Left renal cortex interstitium (tissue), 4 donors: Measurements from ENCODE around the gene BCAS4. TPM values are rescaled to one million over a fixed set of nuclear protein-coding genes. Genes with fewer than 3 reads are reported as not detected.
"Not testable (repeated sequence)": the region's sequence is repeated elsewhere in the genome, so short reads cannot be mapped to it uniquely, and the experiment has no call there.

Source experiments
- DNase-seq, 4 donors: peaks; one replicate each; pipeline ENCODE4 v3.0.0-alpha.2; 2013; ENCODE audit warnings: low read depth in 4 of 4, low spot score in 2 of 4, missing footprints in 1 of 4
- polyA plus RNA-seq, 4 donors: library from polyadenylated mRNA; unstranded; fragments of 120-200 nt; gene quantifications; one replicate each; pipeline ENCODE4 v1.2.1, GENCODE V29; 2013; ENCODE audit not compliant: insufficient read length in 4 of 4

Gene BCAS4
- polyA plus RNA-seq, 4 donors: 5.1 to 5.8 (median 5.4) TPM

DNA sequence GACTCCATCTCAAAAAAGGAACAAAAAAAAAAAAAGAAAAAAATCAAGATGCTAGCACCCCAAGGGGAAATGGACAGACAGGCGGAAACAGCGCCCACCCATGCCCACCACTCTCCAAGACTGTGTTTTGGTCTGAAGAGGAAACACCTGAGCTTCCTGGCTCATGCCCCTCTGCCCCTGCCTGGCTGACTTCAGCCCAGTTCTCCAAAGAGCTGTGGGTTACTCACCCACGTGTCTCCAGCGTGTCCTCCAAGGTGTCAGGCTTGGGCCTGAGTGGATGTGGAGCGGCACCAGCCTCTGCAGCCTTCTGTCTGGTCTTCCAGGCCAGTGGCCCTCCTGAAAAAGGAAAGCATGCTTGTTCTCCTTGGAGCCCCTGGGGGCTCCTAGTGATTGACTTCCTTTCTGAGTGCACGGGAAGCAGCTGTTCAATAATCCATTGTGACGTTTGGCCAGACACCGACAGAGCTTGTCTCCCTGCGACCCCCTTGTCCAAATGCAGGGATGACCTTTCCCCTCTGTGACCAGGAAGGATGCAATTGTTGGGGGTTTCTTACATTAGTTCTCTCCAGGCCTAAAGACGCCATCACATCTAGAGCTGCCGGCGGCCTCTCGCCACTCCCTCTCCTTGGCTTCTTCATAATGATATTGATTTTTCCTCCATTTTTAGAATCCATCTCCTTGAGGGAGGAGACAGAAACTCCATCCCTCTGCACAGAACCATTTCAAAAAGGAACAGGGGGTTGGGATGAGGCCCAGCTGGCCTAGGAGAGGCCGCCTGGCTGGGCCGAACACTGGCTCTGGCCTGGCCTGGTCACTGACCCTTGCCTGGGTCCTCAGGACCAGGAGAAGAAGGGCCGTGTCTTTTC lies 77.9 kb downstream of the BCAS4 start:
- DNase-seq: no peak

DNA sequence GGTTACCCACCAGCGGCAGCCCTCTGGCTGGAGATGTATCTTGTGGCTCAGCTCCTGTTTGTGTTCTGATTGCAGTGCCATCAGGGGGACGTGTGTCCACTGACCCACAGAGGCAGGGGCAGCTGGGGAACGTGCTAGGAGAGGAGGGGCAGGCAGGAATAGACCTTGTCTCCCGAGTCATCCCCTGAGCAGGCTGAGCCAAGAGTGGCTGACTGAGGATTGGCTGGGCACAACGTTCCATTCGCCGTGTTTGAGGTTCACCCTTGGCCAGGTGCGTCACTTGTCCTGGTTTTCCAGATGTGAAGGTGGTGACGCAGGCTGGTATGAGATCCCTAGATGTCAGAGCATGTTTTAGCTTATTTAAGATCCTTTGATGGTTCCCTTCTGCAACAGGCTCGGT lies 78.7 kb downstream of the BCAS4 start:
- DNase-seq: no peak

DNA sequence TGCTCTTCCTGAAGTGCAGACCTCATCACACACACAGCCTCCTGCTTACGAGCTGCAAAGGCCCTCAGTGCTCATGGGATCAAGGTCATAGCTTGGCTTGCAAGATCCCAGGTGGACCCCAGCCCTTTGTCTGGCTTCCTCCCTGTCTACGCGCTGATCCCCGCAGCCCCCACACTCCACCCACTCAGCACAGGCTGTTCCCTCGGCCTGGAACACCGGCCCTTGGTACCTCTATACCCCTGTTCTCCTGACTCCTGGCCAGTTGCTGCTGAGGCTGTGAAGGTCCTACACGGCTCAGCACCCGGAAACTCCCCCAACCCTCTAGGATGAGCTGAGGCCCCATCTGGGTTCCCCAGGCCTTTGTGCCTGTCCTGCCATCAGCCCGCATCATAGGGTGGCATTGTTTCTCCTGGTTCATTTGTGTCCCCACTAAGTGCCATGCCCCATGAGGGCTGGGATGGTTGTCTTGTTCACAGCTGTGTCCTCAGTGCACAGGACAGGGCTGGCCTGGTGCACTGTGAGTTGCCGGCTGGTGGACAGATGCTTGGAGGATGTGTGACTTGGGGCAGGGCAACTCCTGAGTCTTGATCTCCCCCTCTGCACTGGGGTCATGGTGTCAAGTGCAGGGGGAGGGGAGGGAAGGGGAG lies 79.4 kb downstream of the BCAS4 start:
- no peak for DNase-seq

DNA sequence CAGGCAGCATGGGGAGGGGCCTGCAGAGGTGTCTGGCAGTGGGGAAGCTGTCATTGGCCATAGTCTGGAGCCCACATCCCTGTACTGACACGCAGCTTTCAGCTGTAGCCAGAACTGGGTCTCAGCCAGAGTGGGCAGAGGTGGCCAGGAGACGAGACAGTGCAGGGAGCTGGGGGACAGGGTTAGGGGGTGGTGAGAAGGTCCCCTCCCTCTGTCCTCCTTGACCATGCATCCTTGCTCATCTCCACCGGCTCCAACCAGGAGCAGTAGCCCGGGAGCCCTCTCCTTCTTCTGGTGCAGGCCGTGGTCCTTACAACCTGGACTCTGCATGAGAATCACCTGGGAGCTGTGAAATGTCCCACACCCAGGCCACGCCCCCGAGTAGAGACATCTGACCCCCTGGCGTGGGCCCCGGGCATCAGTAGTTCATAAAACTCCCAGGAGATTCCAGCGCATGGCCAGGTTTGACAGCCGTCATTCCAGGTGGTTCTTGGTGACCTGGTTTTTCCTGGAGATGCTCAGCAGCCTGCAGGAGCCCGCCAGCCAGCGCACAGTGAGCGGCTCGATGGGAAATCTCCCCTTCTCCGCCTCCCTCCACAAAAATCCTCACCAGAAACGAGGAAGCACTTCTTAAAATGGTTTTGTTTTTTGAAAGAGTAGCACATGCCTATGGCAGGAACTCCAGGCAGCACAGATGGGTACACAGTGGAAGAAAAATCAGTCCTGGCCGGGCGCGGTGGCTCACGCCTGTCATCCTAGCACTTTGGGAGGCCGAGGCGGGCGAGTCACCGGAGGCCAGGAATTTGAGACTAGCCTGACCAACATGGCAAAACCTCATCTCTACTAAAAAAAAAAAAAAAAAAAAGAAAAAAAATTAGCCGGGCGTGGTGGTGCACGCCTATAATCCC lies 80.2 kb downstream of the BCAS4 start:
- no peak for DNase-seq

DNA sequence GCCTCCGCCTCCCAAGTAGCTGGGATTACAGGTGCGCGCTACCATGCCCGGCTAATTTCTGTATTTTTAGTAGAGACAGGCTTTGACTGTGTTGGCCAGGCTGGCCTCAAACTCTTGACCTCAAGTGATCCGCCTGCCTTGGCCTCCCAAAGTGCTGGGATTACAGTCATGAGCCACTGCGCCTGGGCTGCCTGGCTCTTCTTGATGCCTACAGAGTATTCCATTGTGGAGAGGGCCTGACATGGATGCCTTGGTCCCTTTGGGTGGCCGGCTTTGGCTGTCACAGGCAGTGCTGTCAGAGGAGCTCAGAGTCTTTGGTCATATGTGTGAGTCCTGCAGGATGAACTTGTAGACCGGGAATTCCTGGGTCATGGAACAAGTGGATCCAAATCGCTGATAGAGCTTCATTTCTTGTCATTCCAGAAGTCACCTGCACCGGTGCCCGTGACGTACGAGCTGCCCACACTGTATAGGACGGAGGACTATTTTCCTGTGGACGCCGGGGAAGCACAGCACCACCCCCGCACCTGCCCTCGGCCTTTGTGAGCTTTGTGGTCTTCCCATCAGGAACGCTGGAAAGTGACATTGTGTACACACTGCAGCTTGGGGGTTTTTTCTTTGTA lies 81.3 kb downstream of the BCAS4 start:
- no peak for DNase-seq

DNA sequence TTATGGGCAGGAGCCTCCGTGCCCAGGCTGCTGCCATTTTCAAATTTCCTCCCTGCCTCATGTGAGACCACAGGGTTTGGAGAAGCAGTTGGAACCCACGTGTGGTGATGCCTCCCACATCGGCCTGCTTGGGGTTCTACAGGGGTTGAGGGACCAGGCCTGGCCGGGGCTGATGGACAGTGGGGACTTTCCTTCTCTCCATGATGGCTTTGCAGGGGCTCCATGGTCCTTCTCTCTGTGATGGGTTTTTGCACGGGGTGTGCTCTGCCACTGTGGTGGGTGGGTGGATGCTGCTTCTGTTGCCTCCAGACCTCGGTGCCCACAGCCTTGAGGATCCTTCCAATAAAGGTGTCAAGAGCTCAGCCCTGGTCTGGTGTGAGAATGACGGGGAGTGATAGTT lies 82.0 kb downstream of the BCAS4 start:
- DNase-seq: no peak

DNA sequence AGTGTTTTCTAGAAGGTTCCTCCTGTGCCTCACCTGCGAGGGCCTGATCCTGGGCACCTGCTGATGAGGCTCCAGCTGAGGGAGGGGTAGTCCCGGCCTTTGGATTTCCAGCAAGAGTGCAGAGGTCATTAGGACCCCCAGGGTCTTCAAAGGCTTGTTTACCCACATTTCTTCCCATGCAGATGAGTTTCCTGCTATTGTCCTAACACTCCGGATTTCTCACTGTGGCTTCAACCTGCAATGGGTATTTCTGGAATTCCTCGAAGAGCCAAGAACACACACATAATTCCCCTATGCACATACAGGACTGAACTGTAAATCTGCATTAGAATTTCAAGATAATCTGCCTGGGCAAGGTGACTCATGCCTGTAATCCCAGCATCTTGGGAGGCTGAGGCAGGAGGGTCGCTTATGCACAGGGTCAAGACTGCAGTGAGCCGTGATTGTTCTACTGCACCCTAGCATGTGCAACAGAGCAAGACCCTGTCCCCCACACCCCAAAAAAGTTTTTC lies 82.4 kb downstream of the BCAS4 start:
- DNase-seq: no peak

DNA sequence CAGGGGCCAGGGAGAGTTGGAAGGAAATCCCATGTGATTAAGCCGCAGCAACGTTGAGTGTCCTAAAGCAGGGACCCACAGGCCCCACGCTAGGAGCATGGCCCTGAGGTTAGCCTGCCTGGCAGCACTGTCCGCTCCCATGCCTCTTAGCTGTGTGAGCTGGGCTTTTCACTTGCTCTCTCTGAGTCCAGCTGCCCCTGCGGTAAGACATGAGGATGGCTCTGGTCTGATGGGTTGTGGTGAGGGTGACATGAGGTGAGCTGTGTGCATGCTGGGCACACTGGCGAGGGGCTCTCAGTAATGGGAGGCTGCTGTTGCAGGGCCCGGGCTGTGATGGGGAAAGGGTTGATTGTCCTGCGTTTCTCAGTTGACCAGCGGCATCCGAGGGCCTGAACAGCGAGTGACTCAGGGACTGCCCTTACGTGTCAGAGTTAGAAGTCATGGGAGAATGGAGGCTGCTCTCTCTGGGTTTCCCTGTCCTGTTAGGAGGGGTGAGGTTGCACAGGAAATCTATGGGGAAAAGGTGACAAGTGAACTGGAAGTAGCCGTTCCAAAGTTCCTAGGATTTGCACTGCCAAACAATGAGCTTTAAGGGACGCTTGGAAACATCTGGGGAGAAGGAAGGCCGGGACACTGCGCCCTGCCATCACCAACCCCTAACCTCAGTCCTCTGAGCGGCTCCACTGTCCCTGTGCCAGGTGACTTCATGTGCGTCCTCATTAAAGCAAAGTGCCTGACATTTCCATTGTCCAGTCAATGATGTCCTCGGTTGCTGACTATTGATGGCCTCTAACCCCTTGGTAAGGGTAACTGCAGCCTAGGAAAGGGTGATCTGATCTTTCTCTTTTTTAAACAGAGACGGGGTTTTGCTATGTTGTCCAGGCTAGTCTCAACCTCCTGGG lies 85.0 kb downstream of the BCAS4 start:
- DNase-seq: no peak

DNA sequence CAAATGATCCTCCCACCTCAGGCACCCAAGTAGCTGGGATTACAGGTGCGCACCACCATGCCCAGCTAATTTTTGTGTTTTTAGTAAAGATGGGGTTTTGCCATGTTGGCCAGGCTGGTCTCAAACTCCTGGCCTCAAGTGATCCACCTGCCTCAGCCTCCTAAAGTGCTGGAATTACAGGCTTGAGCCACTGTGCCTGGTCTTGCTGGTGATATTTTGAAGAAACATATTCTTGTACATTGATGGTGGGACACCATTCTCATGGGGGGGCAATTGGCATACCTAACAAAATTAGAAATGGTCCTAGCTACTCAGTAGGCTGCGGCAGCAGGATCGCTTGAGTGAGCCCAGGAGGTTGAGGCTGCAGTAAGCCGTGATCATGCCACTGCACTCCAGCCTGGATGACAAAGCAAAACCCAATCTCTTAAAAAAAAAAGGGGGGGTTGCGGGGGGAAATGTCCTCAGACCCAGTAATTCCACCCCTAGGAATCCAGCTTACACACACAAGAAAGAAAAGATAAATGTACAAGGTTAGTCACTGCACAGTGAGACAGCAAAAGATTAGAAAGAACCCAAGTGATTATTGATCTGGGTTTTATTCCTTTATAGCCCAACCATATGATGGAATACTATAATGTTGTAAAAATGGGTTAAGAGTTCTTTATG lies 87.0 kb downstream of the BCAS4 start:
- DNase-seq: not testable (repeated sequence)

DNA sequence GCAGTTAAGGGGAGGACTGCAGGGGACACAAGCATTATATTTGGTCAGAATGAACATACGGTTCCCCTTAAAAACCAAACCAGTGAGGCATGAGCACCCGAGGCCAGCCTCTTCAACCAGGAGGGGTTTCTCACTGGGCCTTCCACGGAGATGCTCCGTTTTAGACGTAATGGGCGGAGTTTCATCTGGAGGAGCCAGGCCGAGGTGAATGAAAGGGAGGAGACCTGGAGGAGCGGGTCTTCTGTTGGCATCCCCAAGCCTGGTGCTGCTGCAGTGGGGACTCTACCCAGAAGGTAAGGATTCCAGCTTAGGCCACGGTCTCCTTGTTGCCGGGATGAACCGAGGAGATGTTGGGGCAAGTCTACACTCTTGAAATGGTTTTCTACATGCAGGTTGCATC lies 89.0 kb downstream of the BCAS4 start:
- no peak for DNase-seq

DNA sequence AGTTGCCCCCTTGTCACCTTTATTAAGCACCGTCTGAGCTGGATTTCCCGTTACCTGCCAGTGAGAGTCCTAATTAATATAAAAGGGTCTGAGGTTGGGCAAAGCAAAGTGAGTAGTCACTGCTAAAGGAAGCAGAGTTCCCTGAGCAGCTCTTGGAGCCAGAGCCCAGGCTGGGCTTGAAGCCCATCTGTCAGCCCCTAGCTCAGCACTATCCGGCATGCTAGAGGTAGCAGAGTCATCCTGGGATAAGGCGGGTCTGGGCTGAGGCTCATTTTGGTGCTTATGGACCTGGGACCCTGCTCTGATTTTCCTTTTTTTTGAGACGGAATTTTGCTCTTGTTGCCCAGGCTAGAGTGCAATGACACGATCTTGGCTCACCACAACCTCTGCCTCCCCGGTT lies 90.2 kb downstream of the BCAS4 start:
- no peak for DNase-seq

DNA sequence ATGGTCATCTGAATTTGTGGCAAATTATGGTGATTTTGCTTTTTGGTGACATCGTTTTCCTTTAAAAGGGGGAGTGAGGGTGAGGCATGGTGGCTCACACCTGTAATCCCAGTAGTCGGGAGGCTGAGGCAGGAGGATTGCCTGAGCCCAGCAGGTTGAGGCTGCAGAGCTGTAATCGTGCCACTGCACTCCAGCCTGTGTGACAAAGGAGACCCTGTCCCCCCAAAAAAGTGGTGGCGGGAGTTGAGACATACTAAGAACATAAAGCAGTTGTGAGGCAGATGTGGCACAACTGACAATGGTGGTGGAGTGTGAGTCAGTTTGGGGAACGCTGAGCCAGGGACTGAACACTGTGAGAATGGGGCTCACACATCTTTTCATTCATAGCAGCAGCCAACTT lies 90.9 kb downstream of the BCAS4 start:
- DNase-seq: no peak

DNA sequence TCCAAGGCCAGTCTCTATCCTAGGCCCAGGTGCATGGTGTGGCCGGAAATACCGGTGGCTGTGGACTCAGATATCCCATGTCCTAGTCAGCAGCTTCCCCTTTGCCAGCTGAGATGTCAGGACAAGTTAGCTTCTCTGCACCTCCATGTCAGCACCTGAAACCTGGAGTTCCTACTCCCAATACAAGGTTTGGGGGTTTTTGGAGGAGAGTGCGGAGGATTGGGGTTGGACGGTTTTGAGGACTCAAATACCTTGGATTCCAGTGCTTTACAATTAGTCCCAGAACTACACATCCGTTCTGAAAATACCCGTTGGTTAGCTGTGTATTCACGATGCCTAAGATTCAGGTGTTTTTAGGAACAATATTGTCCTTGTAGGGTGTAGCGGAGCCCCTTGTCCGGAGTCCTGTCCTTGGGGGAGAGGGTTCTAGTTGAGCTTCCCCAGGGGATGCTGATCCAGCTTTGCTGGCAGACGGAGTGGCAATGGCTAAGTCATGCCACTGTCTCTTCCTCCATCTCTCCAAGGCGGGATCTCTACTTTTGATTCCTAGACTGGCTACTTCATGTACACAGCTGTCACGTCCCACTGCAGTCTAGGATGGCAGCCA lies 91.4 kb downstream of the BCAS4 start:
- no peak for DNase-seq

DNA sequence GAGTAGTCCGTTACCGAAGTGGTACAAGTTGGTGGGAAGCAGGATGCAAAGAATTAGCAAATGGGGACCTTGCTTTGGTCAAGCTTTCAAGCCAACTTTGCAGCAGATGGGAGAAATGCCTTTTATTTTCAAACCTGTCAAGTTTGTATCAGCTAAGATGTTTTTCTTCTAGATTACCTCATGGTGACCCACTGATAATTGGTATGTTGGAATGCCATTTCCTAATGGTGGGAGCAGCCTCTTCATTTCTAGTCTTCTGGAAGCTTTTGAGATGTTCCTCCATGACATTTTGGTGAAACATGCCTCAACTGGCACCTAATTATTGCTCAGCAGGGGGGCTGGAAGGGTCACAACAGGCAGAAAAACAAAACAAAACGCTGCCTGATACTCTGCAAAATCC lies 92.7 kb downstream of the BCAS4 start:
- DNase-seq: no peak

DNA sequence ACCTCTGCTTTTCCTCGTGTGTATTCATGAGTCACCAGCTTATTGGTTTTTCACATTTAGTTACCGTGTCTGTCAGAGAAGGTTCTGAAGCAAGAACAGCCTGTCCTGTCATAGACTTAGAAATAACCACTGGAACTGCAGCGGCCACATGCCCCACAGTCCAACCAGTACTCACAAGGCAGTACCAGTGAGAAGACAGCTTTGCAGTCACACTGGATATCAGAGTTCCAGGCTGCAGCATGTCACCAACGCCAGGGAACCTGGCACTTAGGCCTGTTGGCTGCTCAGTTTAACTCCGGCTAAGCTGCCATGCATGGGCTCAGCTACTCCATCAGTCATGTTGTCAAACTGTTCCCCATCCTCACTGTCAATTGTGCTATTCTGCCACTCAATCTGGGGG lies 96.3 kb downstream of the BCAS4 start:
- no peak for DNase-seq

DNA sequence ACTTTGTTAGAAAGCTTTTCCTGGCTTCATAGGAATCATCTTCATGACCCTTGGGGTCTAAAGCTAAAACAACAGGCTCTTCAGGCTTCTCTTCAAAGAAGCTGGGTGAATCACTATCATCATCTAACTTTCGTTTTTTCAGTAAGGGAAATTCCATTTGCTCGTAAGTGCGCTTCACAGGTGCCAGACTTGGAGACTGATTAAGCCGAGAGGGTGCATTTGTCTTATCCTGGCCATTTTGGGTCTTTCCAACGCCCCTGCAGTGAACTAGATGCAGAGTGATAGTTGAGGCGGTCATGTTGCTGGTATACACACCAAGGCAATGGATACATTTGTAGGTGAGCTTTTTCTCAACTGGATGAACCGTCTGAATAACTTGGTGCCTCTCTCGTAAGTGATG lies 97.5 kb downstream of the BCAS4 start:
- DNase-seq: no peak

DNA sequence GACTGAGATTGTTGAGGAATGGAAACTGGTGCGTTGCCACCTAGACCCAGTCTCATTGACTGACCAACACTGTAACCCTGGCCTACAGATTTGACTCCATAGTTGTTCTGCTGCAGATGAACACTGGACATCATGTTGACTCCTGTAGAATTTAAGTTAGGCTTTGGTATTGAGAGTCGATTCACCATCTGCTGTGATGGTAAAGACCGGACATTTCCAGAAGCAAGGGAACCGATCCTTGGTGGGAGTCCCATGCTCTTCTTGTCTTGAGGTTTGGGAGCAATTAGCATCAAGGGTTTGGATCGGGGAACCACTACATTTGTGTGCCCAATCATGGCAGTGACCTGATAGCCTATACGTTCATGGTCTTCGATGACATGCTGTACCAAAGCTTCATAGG lies 98.8 kb downstream of the BCAS4 start:
- DNase-seq: no peak

DNA sequence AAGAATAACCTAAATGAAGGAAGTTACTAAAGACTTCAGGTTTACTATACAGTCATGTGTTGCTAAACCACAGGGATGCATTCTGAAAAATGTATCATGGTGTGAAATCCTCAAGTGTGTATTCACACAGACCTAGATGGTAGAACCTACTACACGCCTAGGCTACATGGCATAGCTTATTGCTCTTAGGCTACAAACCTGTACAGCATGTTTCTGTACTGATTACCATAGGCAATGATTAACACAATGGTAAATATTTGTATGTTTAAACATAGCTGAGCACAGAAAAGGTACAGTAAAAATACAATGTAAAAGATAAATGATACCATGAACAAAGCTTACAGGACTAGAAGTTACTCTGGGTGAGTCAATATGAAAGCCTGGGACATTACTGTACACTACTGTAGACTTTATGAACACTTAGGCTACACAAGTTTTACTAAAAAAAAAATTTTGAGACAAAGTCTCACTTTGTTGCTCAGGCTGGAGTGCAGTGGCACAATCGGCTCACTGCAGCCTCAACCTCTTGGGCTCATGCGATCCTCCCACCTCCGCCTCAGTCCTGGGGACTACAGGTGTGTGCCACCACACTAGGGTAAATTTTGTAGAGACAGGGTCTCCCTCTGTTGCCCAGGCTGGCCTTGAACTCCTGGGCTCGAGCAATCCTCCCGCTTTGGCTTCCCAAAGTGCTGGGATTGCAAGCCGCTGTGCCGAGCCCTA lies 100.4 kb downstream of the BCAS4 start:
- DNase-seq: no peak
